CD8-positive, alpha-beta memory T cell (primary cell): Measurements from ENCODE around the gene DHX58. TPM values are rescaled to one million over a fixed set of nuclear protein-coding genes. Genes with fewer than 3 reads are reported as not detected.
"Not testable (repeated sequence)": the region's sequence is repeated elsewhere in the genome, so short reads cannot be mapped to it uniquely, and the experiment has no call there.

ENCODE experiments used
- CTCF ChIA-PET: fragments of 350-600 bp; sonication (Branson Sonifier 250); formaldehyde crosslinking; loops from one replicate; lab custom pipeline; 2021; ENCODE audit warnings: antibody characterized with exemption; lab: Charles Lee
- POLR2A ChIA-PET: fragments of 350-600 bp; sonication (Branson Sonifier 250); formaldehyde crosslinking; loops from one replicate; lab custom pipeline; 2021; ENCODE audit warnings: antibody characterized with exemption; lab: Charles Lee
- DNase-seq, 5 donors: peaks; one replicate each; pipeline versions ENCODE4 v3.0.0 to v3.0.0-alpha.2; 2020 to 2022; ENCODE audit warnings: mixed read lengths in 1 of 5
- H3K27ac ChIP-seq: one replicate; pipeline ENCODE4 v1.7.0; 2013; ENCODE audit warnings: low read depth, mild to moderate bottlenecking, low read length, moderate library complexity
- H3K27me3 ChIP-seq: 2 replicates; pipeline ENCODE4 v1.7.0; 2013; ENCODE audit warnings: low read length, mild to moderate bottlenecking; ENCODE audit not compliant: insufficient read depth, poor library complexity, severe bottlenecking
- H3K36me3 ChIP-seq: 2 replicates; pipeline ENCODE4 v1.7.0; 2013; ENCODE audit warnings: mild to moderate bottlenecking, low read length, moderate library complexity; ENCODE audit not compliant: insufficient read depth
- H3K4me1 ChIP-seq: 2 replicates; pipeline ENCODE4 v1.7.0; 2013; ENCODE audit warnings: mild to moderate bottlenecking, low read length, moderate library complexity; ENCODE audit not compliant: insufficient read depth
- H3K4me3 ChIP-seq: 2 replicates; pipeline ENCODE4 v1.7.0; 2013; ENCODE audit warnings: mild to moderate bottlenecking, low read length
- H3K9me3 ChIP-seq: 2 replicates; pipeline ENCODE4 v1.7.0; 2013; ENCODE audit warnings: mild to moderate bottlenecking, low read length
- H3K27ac Mint-ChIP-seq, 8 donors: one replicate each; pipeline ENCODE4 v1.8.0; 2020 to 2021; ENCODE audit warnings: mixed read lengths in 8 of 8, mild to moderate bottlenecking in 6 of 8, inconsistent platforms in 3 of 8, moderate library complexity in 3 of 8
- H3K27me3 Mint-ChIP-seq, 2 donors: one replicate each; pipeline ENCODE4 v1.8.0; 2020 to 2021; ENCODE audit warnings: mixed read lengths in 2 of 2, mild to moderate bottlenecking in 1 of 2, moderate library complexity in 1 of 2
- H3K36me3 Mint-ChIP-seq, 3 donors: one replicate each; pipeline ENCODE4 v1.8.0; 2020 to 2021; ENCODE audit warnings: mixed read lengths in 3 of 3, inconsistent platforms in 1 of 3, mild to moderate bottlenecking in 1 of 3
- H3K4me1 Mint-ChIP-seq, 3 donors: one replicate each; pipeline ENCODE4 v1.8.0; 2020 to 2021; ENCODE audit warnings: mixed read lengths in 3 of 3, inconsistent platforms in 1 of 3, mild to moderate bottlenecking in 1 of 3
- H3K4me3 Mint-ChIP-seq, 7 donors: one replicate each; pipeline ENCODE4 v1.8.0; 2020 to 2021; ENCODE audit warnings: mixed read lengths in 7 of 7, mild to moderate bottlenecking in 6 of 7, moderate library complexity in 4 of 7, inconsistent platforms in 2 of 7
- H3K9me3 Mint-ChIP-seq, 5 donors: one replicate each; pipeline ENCODE4 v1.8.0; 2020 to 2022; ENCODE audit warnings: mixed read lengths in 5 of 5, mild to moderate bottlenecking in 3 of 5, moderate library complexity in 2 of 5, inconsistent platforms in 1 of 5
- polyA plus RNA-seq: library from polyadenylated mRNA; unstranded; fragments of 300-500 nt; fragmentation: Illumina TruSeq; gene quantifications from one replicate; pipeline ENCODE4 v1.2.3, GENCODE V29; 2021
- total RNA-seq, 2 experiments: library from RNA; stranded (reverse); gene quantifications; one replicate each; pipeline ENCODE4 v1.2.3, GENCODE V29; 2021

The DHX58 gene
- total and polyA plus RNA-seq, 3 experiments from 2014 or later = 8.1 to 10.7 (median 9.7) TPM

DNA sequence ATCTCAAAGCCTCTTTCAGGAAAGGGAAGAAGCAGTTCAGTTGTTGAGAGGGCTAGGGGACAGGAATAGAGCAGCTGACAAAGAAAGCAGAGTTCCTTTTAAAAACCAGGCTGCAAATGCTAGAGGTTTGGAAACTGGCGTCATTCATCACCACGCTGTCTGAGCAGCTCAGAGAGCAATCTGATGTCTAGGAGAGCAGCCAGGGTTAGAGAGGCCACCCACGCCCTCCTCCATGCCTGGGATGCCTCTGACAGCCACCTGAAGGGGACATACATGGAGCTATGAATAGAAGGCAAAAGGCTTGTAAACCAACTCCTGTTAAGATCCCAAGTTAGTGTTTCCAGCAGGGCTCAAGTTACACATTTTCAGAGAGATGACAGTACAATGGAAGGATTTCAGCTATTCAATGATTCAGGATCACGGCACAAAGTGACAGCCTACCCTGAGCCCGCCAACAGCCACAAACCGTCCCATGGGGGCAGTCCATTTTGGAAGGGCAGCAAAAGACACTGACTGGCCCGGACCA is 29.9 kb upstream of the DHX58 start:
- no peak overlapping the region for H3K27ac ChIP-seq
- CTCF ChIA-PET = no interaction called here
- Mint-ChIP-seq H3K27ac (peak overlapping the region in 1 of 8 donors; percentile 39), H3K27me3 (no peaks in the 10 kb centered on the region), H3K9me3 (no peaks in the 10 kb centered on the region), H3K4me3 (no peak overlapping the region), H3K36me3 (peaks cover 0 to 67% (median 11%) of the 10 kb centered on the region in 3 donors), H3K4me1 (peaks cover 42 to 72% (median 52%) of the 10 kb centered on the region in 3 donors)
- DNase-seq = no peak
- no peak overlapping the region for H3K4me3 ChIP-seq
- no peaks in the 10 kb centered on the region for H3K9me3 ChIP-seq
- peaks cover 11% of the 10 kb centered on the region for H3K36me3 ChIP-seq
- POLR2A ChIA-PET = no interaction called here
- H3K4me1 ChIP-seq = peaks cover 5% of the 10 kb centered on the region
- no peaks in the 10 kb centered on the region for H3K27me3 ChIP-seq

DNA sequence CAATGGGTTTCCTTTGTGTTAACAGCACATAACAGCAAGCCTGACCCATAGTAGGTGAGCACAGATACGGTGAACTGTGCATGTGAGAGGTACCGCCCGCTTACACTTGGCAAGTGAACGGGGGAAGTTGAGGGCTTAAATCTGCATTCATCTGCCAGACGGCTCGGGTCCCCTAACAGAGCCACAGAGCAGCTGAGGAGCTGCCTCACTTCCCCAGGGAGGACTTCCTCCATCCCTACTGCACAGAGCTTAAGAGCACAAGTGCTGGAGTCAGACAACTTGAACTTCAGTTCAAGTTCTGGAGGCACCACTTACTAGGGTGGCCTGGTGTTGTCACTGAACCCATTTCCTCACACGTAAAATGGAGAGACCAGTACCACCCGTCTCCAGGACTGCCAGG is 28.9 kb upstream of the DHX58 start:
- no peak overlapping the region for H3K27ac ChIP-seq
- Mint-ChIP-seq H3K4me3 (no peak overlapping the region), H3K27ac (no peak overlapping the region), H3K27me3 (no peaks in the 10 kb centered on the region), H3K36me3 (peaks cover 0 to 66% (median 8%) of the 10 kb centered on the region in 3 donors), H3K4me1 (peaks cover 39 to 67% (median 50%) of the 10 kb centered on the region in 3 donors), H3K9me3 (no peaks in the 10 kb centered on the region)
- H3K9me3 ChIP-seq = no peaks in the 10 kb centered on the region
- H3K4me1 ChIP-seq = peaks cover 9% of the 10 kb centered on the region
- H3K36me3 ChIP-seq = peaks cover 11% of the 10 kb centered on the region
- CTCF ChIA-PET = no interaction called here
- H3K4me3 ChIP-seq = no peak overlapping the region
- no peaks in the 10 kb centered on the region for H3K27me3 ChIP-seq
- POLR2A ChIA-PET = no interaction called here
- DNase-seq = no peak

GRCh38 chr17:42140690-42141089 is 28.2 kb upstream of the DHX58 start:
- Mint-ChIP-seq H3K27ac (peak overlapping the region in 3 of 8 donors; percentile 35 to 87 (median 58)), H3K36me3 (peaks cover 0 to 68% (median 8%) of the 10 kb centered on the region in 3 donors), H3K4me3 (peak overlapping the region in 1 of 7 donors; percentile 44), H3K4me1 (peaks cover 43 to 70% (median 57%) of the 10 kb centered on the region in 3 donors)
- Histone ChIP-seq H3K4me1 (peaks cover 16% of the 10 kb centered on the region), H3K36me3 (peaks cover 11% of the 10 kb centered on the region)
- DNase-seq, CTCF ChIA-PET, H3K27ac ChIP-seq, H3K27me3 ChIP-seq, POLR2A ChIA-PET, H3K27me3 Mint-ChIP-seq, H3K9me3 ChIP-seq, H3K9me3 Mint-ChIP-seq, H3K4me3 ChIP-seq: not testable (repeated sequence)

DNA sequence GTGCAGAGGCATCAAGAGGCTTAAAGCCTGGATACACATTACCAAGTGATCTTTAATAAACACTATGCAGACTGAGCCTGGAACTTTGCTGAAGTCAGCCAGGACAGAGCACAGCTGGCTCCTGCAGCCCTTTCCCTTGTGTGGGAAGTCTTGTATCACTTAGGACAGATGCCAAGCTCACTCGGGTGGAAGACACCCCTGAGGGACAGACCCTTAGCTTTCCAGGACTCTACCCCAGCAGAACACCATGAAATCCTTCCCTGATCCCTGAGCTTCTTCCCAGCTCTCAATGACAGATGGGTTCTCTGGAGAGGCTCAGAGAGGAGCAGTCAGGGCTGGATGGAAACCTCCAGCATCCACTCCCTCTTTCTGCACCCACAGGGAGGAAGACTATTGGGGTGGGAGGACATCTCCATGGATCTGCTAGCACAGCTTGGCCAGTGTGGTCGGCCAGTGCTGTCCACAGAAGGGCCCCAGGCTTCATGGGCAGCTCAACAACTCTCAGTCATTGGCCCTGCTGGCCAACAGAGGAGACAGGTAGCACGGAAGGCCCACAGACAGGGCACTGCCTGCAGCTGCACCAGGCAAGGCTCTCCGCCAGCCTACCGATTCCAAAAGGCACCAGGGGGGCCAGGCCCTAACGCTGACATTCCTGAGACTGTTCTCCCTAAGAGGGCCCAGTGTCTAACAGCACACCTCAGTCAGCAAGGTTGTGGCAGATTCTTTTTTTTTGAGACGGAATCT is 26.4 kb upstream of the DHX58 start:
- no peaks in the 10 kb centered on the region for H3K9me3 ChIP-seq
- no peak overlapping the region for H3K4me3 ChIP-seq
- H3K4me1 ChIP-seq = peaks cover 31% of the 10 kb centered on the region
- no peaks in the 10 kb centered on the region for H3K27me3 ChIP-seq
- no peak overlapping the region for H3K27ac ChIP-seq
- POLR2A ChIA-PET = interaction anchor here (0.5 kb wide), 1 partner anchor 108 kb away, joined by 3 read pairs; no protein-coding TSS in a partner anchor
- Mint-ChIP-seq H3K9me3 (no peaks in the 10 kb centered on the region), H3K4me1 (peaks cover 42 to 79% (median 67%) of the 10 kb centered on the region in 3 donors), H3K27ac (peak overlapping the region in 2 of 8 donors; percentile 23 to 36), H3K36me3 (peaks cover 0 to 72% (median 7%) of the 10 kb centered on the region in 3 donors), H3K4me3 (no peak overlapping the region), H3K27me3 (no peaks in the 10 kb centered on the region)
- DNase-seq = no peak
- H3K36me3 ChIP-seq = peaks cover 11% of the 10 kb centered on the region
- CTCF ChIA-PET = interaction anchor here (0.9 to 1.2 kb wide), 3 partner anchors 21 to 176 kb away, joined by 3 to 4 read pairs (median 3); no protein-coding TSS in a partner anchor

GRCh38 chr17:42136654-42137051 is 24.1 kb upstream of the DHX58 start:
- Mint-ChIP-seq H3K4me1 (peaks cover 47 to 81% (median 70%) of the 10 kb centered on the region in 3 donors), H3K36me3 (peaks cover 0 to 68% (median 1%) of the 10 kb centered on the region in 3 donors), H3K9me3 (no peaks in the 10 kb centered on the region), H3K27me3 (no peaks in the 10 kb centered on the region), H3K4me3 (no peak overlapping the region), H3K27ac (no peak overlapping the region)
- DNase-seq = no peak
- POLR2A ChIA-PET = no interaction called here
- CTCF ChIA-PET = no interaction called here
- Histone ChIP-seq H3K27ac (no peak overlapping the region), H3K9me3 (no peaks in the 10 kb centered on the region), H3K4me1 (peaks cover 48% of the 10 kb centered on the region), H3K27me3 (no peaks in the 10 kb centered on the region), H3K36me3 (peaks cover 12% of the 10 kb centered on the region), H3K4me3 (no peak overlapping the region)

GRCh38 chr17:42135664-42136653 is 23.4 kb upstream of the DHX58 start:
- POLR2A ChIA-PET = interaction anchor here (0.6 kb wide), 1 partner anchor 9 kb away, joined by 5 read pairs; no protein-coding TSS in a partner anchor
- no peak overlapping the region for H3K4me3 Mint-ChIP-seq
- H3K4me1 Mint-ChIP-seq = peaks cover 46 to 81% (median 73%) of the 10 kb centered on the region in 3 donors

GRCh38 chr17:42135151-42135550 is 22.6 kb upstream of the DHX58 start:
- DNase-seq = no peak
- Histone ChIP-seq H3K9me3 (no peaks in the 10 kb centered on the region), H3K4me1 (peaks cover 48% of the 10 kb centered on the region), H3K36me3 (peaks cover 20% of the 10 kb centered on the region), H3K4me3 (no peak overlapping the region), H3K27me3 (no peaks in the 10 kb centered on the region), H3K27ac (no peak overlapping the region)
- Mint-ChIP-seq H3K36me3 (peaks cover 0 to 71% (median 3%) of the 10 kb centered on the region in 3 donors), H3K4me3 (no peak overlapping the region), H3K9me3 (no peaks in the 10 kb centered on the region), H3K27ac (peak overlapping the region in 2 of 8 donors; percentile 11 to 17), H3K27me3 (no peaks in the 10 kb centered on the region), H3K4me1 (peaks cover 48 to 77% (median 74%) of the 10 kb centered on the region in 3 donors)
- ChIA-PET POLR2A (no interaction called here), CTCF (interaction anchor here (0.6 to 1.5 kb wide), 2 partner anchors 11 to 31 kb away, joined by 3 to 4 read pairs; no protein-coding TSS in a partner anchor)

More at GRCh38 chr17:42135664-42136653, 23.4 kb upstream of the DHX58 start:
- H3K27me3 Mint-ChIP-seq = no peaks in the 10 kb centered on the region
- no peaks in the 10 kb centered on the region for H3K27me3 ChIP-seq
- H3K4me3 ChIP-seq = no peak overlapping the region
- H3K9me3 ChIP-seq = no peaks in the 10 kb centered on the region
- H3K9me3 Mint-ChIP-seq = no peaks in the 10 kb centered on the region
- DNase-seq = no peak
- H3K27ac ChIP-seq = no peak overlapping the region
- peak overlapping the region in 7 of 8 donors; percentile 11 to 95 (median 64) for H3K27ac Mint-ChIP-seq
- CTCF ChIA-PET = interaction anchor here (0.7 kb wide), 1 partner anchor 56 kb away, joined by 3 read pairs; no protein-coding TSS in a partner anchor
- H3K36me3 Mint-ChIP-seq = peaks cover 0 to 67% (median 3%) of the 10 kb centered on the region in 3 donors
- peaks cover 48% of the 10 kb centered on the region for H3K4me1 ChIP-seq
- peaks cover 12% of the 10 kb centered on the region for H3K36me3 ChIP-seq
